Brain microvascular endothelial cell (primary cell): ENCODE results near the gene RFX4.

Experiments
- DNase-seq: peaks from one replicate; pipeline ENCODE4 v3.0.0-alpha.2; 2020
- H3K27ac ChIP-seq: fragments of 250-450 bp; sonication (Bioruptor Pico); 2 replicates; pipeline ENCODE4 v1.5.1; 2020; ENCODE audit warnings: mild to moderate bottlenecking, moderate library complexity
- H3K27me3 ChIP-seq: fragments of 250-450 bp; sonication (Bioruptor Pico); replicated peaks from 2 replicates; pipeline ENCODE4 v1.5.1; 2020; ENCODE audit warnings: mild to moderate bottlenecking
- H3K36me3 ChIP-seq: fragments of 250-450 bp; sonication (Bioruptor Pico); replicated peaks from 2 replicates; pipeline ENCODE4 v1.5.1; 2020; ENCODE audit warnings: mild to moderate bottlenecking
- H3K4me3 ChIP-seq: 2 replicates; pipeline ENCODE4 v1.5.1; 2011; ENCODE audit warnings: low read depth, mild to moderate bottlenecking, control low read depth, low read length, moderate library complexity
- CTCF ChIP-seq: IDR thresholded peaks from 2 replicates; pipeline ENCODE4 v1.5.1; 2011; ENCODE audit warnings: low read depth, mild to moderate bottlenecking, moderate library complexity, low read length, control low read depth, inconsistent platforms; ENCODE audit errors: missing control alignments
- in situ Hi-C: cut with HindIII; loops from 2 replicates; pipeline ENCODE4 v1.10.0; 2017; ENCODE audit warnings: low sequenced_read_pairs, low pct_ligation_motif_present

RFX4 gene

GRCh38 chr12:106780010-106780631 lies 197.3 kb downstream of the RFX4 start:
- in situ Hi-C loops: no loop called here
- peak; percentile 64 for DNase-seq
- H3K27me3 ChIP-seq: no peaks in the 10 kb centered on the region
- no peak for TF ChIP-seq CTCF
- H3K4me3 ChIP-seq: no peak overlapping the region
- H3K36me3 ChIP-seq: peaks cover 5% of the 10 kb centered on the region
- no peak overlapping the region for H3K27ac ChIP-seq

- H3K4me3 ChIP-seq: no peak overlapping the region
- no peak for DNase-seq
- no peaks in the 10 kb centered on the region for H3K27me3 ChIP-seq
- in situ Hi-C loops: no loop called here
- peaks cover 5% of the 10 kb centered on the region for H3K36me3 ChIP-seq
- TF ChIP-seq CTCF: no peak
- H3K27ac ChIP-seq: no peak overlapping the region
These were observed 199.8 kb downstream of the RFX4 start for GRCh38 chr12:106782619-106783018.

- Histone ChIP-seq H3K27ac (no peak overlapping the region), H3K4me3 (no peak overlapping the region), H3K27me3 (no peaks in the 10 kb centered on the region), H3K36me3 (peaks cover 5% of the 10 kb centered on the region)
- in situ Hi-C loops: no loop called here
- DNase-seq: no peak
- TF ChIP-seq CTCF: no peak
These were observed 200.7 kb downstream of the RFX4 start for GRCh38 chr12:106783515-106783914.

GRCh38 chr12:106790020-106790419 lies 207.2 kb downstream of the RFX4 start:
- peaks cover 7% of the 10 kb centered on the region for H3K36me3 ChIP-seq
- no peak overlapping the region for H3K27ac ChIP-seq
- peak; percentile 29 for TF ChIP-seq CTCF
- H3K27me3 ChIP-seq: no peaks in the 10 kb centered on the region
- DNase-seq: no peak
- in situ Hi-C loops: no loop called here
- no peak overlapping the region for H3K4me3 ChIP-seq

GRCh38 chr12:106791531-106791930 lies 208.7 kb downstream of the RFX4 start:
- DNase-seq: no peak
- in situ Hi-C loops: no loop called here
- peaks cover 6% of the 10 kb centered on the region for H3K36me3 ChIP-seq
- H3K4me3 ChIP-seq: no peak overlapping the region
- no peak overlapping the region for H3K27ac ChIP-seq
- H3K27me3 ChIP-seq: no peaks in the 10 kb centered on the region
- TF ChIP-seq CTCF: no peak

GRCh38 chr12:106794369-106794768 lies 211.6 kb downstream of the RFX4 start:
- no peak overlapping the region for H3K27ac ChIP-seq
- no peak for TF ChIP-seq CTCF
- no peaks in the 10 kb centered on the region for H3K27me3 ChIP-seq
- H3K4me3 ChIP-seq: no peak overlapping the region
- peaks cover 6% of the 10 kb centered on the region for H3K36me3 ChIP-seq
- DNase-seq: no peak
- in situ Hi-C loops: no loop called here
